Gastroesophageal sphincter (tissue), 4 donors: ENCODE data around the gene BTF3L4. TPM values are rescaled to one million over a fixed set of nuclear protein-coding genes. Genes with fewer than 3 reads are reported as not detected.

Experiments used
- ATAC-seq: fragments of 150-250 bp; one replicate; pipeline ENCODE4 v1.9.1; 2016; ENCODE audit warnings: mild to moderate bottlenecking, moderate library complexity
- H3K27ac ChIP-seq, 4 donors: fragments of 200-600 bp; sonication (generic) in 3 of 4; 1 replicate in 3 of 4; 2 replicates in 1 of 4; pipeline ENCODE4 v1.5.1; 2016 to 2019
- H3K27me3 ChIP-seq: fragments of 200-600 bp; sonication (generic); one replicate; pipeline ENCODE4 v1.5.1; 2019
- H3K36me3 ChIP-seq, 2 donors: fragments of 200-600 bp; sonication (generic); one replicate each; pipeline ENCODE4 v1.5.1; 2019; ENCODE audit warnings: control low read depth in 1 of 2
- H3K4me1 ChIP-seq, 3 donors: fragments of 200-600 bp; sonication (generic); 1 replicate in 2 of 3; 2 replicates in 1 of 3; pipeline ENCODE4 v1.5.1; 2016 to 2019; ENCODE audit warnings: control low read depth in 2 of 3
- H3K4me3 ChIP-seq, 2 donors: fragments of 200-600 bp; sonication (generic); one replicate each; pipeline ENCODE4 v1.5.1; 2019; ENCODE audit warnings: mild to moderate bottlenecking in 1 of 2, moderate library complexity in 1 of 2
- H3K9me3 ChIP-seq, 3 donors: fragments of 200-600 bp; sonication (generic); one replicate each; pipeline ENCODE4 v1.5.1; 2017 to 2019; ENCODE audit warnings: control low read depth in 2 of 3
- CTCF ChIP-seq, 4 experiments: fragments of 200-600 bp in 2 of 4; fragments of 450-650 bp in 2 of 4; sonication (generic) in 1 of 4; IDR thresholded peaks; one replicate each; pipeline ENCODE4 v1.5.1; 2017 to 2019; ENCODE audit warnings: antibody characterized with exemption in 4 of 4, mild to moderate bottlenecking in 2 of 4, moderate library complexity in 2 of 4
- EP300 ChIP-seq: sonication (generic); formaldehyde crosslinking; IDR thresholded peaks from one replicate; pipeline ENCODE4 v1.6.1; 2017; ENCODE audit warnings: antibody characterized with exemption, mild to moderate bottlenecking
- POLR2A ChIP-seq, 2 donors: fragments of 450-650 bp; IDR thresholded peaks; one replicate each; pipeline ENCODE4 v1.6.1; 2017; ENCODE audit warnings: antibody characterized with exemption in 2 of 2, mild to moderate bottlenecking in 2 of 2, moderate library complexity in 1 of 2
- POLR2AphosphoS5 ChIP-seq: sonication (generic); formaldehyde crosslinking; IDR thresholded peaks from one replicate; pipeline ENCODE4 v1.6.1; 2017; ENCODE audit warnings: antibody characterized with exemption
- WGBS, 2 donors: methylation state at CpG; one replicate each; pipeline ENCODE4 v1.1.5; 2018; ENCODE audit warnings: low coverage in 1 of 2; 5-methylcytosine and 5-hydroxymethylcytosine counted together
- total RNA-seq, 4 donors: library from RNA; depleted of rRNA; stranded (reverse); fragments of >200 nt; gene quantifications; one replicate each; pipeline ENCODE4 v1.1.0, GENCODE V29; 2016

BTF3L4 gene
- total RNA-seq: 10 to 100 TPM; 31.4 to 64.5 (median 42.0) TPM

- peaks cover 0 to 28% of the 10 kb centered on the region in 2 donors for H3K36me3 ChIP-seq
- H3K9me3 ChIP-seq: no peaks in the 10 kb centered on the region
- H3K27ac ChIP-seq: peak within 1 kb of the TSS; percentile 87 to 96 (median 91)
- H3K27me3 ChIP-seq: no peaks in the 10 kb centered on the region
- H3K4me1 ChIP-seq: peaks cover 7 to 61% (median 7%) of the 10 kb centered on the region in 3 donors
- 2% methylated on average over 6 of the region's 54 CpGs; no CpG with 5 or more reads in 1 of the 2 donors for WGBS, 2 donors
- peak; percentile 97 for ATAC-seq
- TF ChIP-seq CTCF (IDR thresholded peaks at IDR 0.05): peak in 1 of 4 experiments; percentile 12
- no peak for TF ChIP-seq EP300
- TF ChIP-seq POLR2AphosphoS5: peak; percentile 53
- TF ChIP-seq POLR2A (IDR thresholded peaks at IDR 0.05): peak; percentile 35 to 54
- peak within 1 kb of the TSS; percentile 79 to 87 for H3K4me3 ChIP-seq
These were observed at the start of gene BTF3L4 for GRCh38 chr1:52056163-52056936. TSS of gene BTF3L4 (plus strand) at chr1:52056295. CDS start at chr1:52059848, 3,553 bp downstream.

- Histone ChIP-seq H3K4me3 (no peak overlapping the region), H3K4me1 (peaks cover 0 to 5% (median 0%) of the 10 kb centered on the region in 3 donors), H3K36me3 (no peaks in the 10 kb centered on the region), H3K27me3 (peaks cover 29% of the 10 kb centered on the region), H3K27ac (no peak overlapping the region), H3K9me3 (no peaks in the 10 kb centered on the region)
- no peak for ATAC-seq
- WGBS, 2 donors: 37 to 45% methylated on average over 4 to 5 of the region's 5 CpGs
- TF ChIP-seq POLR2A (IDR thresholded peaks at IDR 0.05): no peak
- no peak for TF ChIP-seq POLR2AphosphoS5
- no peak for TF ChIP-seq EP300
- no peak for TF ChIP-seq CTCF (IDR thresholded peaks at IDR 0.05)
These were observed 48.7 kb upstream of the BTF3L4 start for GRCh38 chr1:52007215-52008002.

- Histone ChIP-seq H3K4me3 (no peak overlapping the region), H3K27me3 (peaks cover 22% of the 10 kb centered on the region), H3K4me1 (peaks cover 0 to 5% (median 0%) of the 10 kb centered on the region in 3 donors), H3K9me3 (no peaks in the 10 kb centered on the region), H3K27ac (no peak overlapping the region), H3K36me3 (no peaks in the 10 kb centered on the region)
- TF ChIP-seq EP300: no peak
- no peak for TF ChIP-seq POLR2AphosphoS5
- no peak for TF ChIP-seq POLR2A (IDR thresholded peaks at IDR 0.05)
- TF ChIP-seq CTCF (IDR thresholded peaks at IDR 0.05): no peak
- no peak for ATAC-seq
- 83 to 87% methylated on average over 4 to 7 of the region's 7 CpGs for WGBS, 2 donors
These were observed 47.9 kb upstream of the BTF3L4 start for GRCh38 chr1:52008071-52008809.

GRCh38 chr1:52022133-52022532 lies 34.0 kb upstream of the BTF3L4 start:
- no peak overlapping the region for H3K4me3 ChIP-seq
- no peaks in the 10 kb centered on the region for H3K27me3 ChIP-seq
- TF ChIP-seq EP300 (no peak), CTCF (IDR thresholded peaks at IDR 0.05) (no peak), POLR2A (IDR thresholded peaks at IDR 0.05) (no peak)
- H3K4me1 ChIP-seq: no peaks in the 10 kb centered on the region
- peaks cover 8 to 77% of the 10 kb centered on the region in 2 donors for H3K36me3 ChIP-seq
- no peaks in the 10 kb centered on the region for H3K9me3 ChIP-seq
- H3K27ac ChIP-seq: no peak overlapping the region
- no peak for ATAC-seq
- 45 to 75% methylated on average over 1 to 2 of the region's 2 CpGs for WGBS, 2 donors
